ENCODE results near the gene U2AF2. TPM values are rescaled to one million over a fixed set of nuclear protein-coding genes. Genes with fewer than 3 reads are reported as not detected.

Gene U2AF2
- total and polyA plus RNA-seq, 2 experiments from 2014 or later = 16.1 to 99.6 TPM

- TF ChIP-seq EZH2 (IDR thresholded peaks at IDR 0.05; ENCODE audit: borderline replicate concordance) (no peak), EZH2phosphoT487 (IDR thresholded peaks at IDR 0.05; ENCODE audit: low read depth, severe bottlenecking, unreplicated experiment) (no peak), CTCF (IDR thresholded peaks at IDR 0.05; ENCODE audit: poor library complexity) (no peak)
Measured at GRCh38 chr19:55622242-55622969, 32.4 kb upstream of the U2AF2 start.

GRCh38 chr19:55623130-55623529, 31.7 kb upstream of the U2AF2 start:
- Histone ChIP-seq H3K79me2 (peaks cover 14% of the 10 kb centered on the region), H3K4me2 (peak overlapping the region; percentile 62), H3K9me3 (ENCODE audit: low read depth) (no peaks in the 10 kb centered on the region), H3K4me3 (no peak overlapping the region), H3K27ac (peak overlapping the region; percentile 33), H3K36me3 (replicated peaks; ENCODE audit: insufficient read depth, low read depth) (no peaks in the 10 kb centered on the region), H4K20me1 (ENCODE audit: insufficient read depth, poor library complexity, severe bottlenecking) (peaks cover 5% of the 10 kb centered on the region), H3K9me2 (replicated peaks; ENCODE audit: insufficient read depth) (no peaks in the 10 kb centered on the region), H3K4me1 (ENCODE audit: insufficient read depth) (peaks cover 4% of the 10 kb centered on the region), H2AFZ (no peak overlapping the region), H3K27me3 (no peaks in the 10 kb centered on the region)
- 97% methylated on average over 7 of the region's 7 CpGs for WGBS (ENCODE audit: low lambda C conversion rate, missing lambda C conversion rate)
- no peak for DNase-seq (ENCODE audit: low spot score)
- TF ChIP-seq EZH2phosphoT487 (IDR thresholded peaks at IDR 0.05; ENCODE audit: low read depth, severe bottlenecking, unreplicated experiment) (no peak), CTCF (IDR thresholded peaks at IDR 0.05; ENCODE audit: poor library complexity) (no peak), EZH2 (IDR thresholded peaks at IDR 0.05; ENCODE audit: borderline replicate concordance) (no peak)

More at GRCh38 chr19:55622242-55622969, 32.4 kb upstream of the U2AF2 start:
- H2AFZ ChIP-seq = no peak overlapping the region
- peaks cover 5% of the 10 kb centered on the region for H4K20me1 ChIP-seq (ENCODE audit: insufficient read depth, poor library complexity, severe bottlenecking)
- H3K79me2 ChIP-seq = peaks cover 14% of the 10 kb centered on the region
- H3K4me1 ChIP-seq (ENCODE audit: insufficient read depth) = peaks cover 4% of the 10 kb centered on the region
- WGBS (ENCODE audit: low lambda C conversion rate, missing lambda C conversion rate) = 96% methylated on average over 37 of the region's 40 CpGs
- H3K36me3 ChIP-seq (replicated peaks; ENCODE audit: insufficient read depth, low read depth) = no peaks in the 10 kb centered on the region
- H3K9me3 ChIP-seq (ENCODE audit: low read depth) = no peaks in the 10 kb centered on the region
- H3K4me2 ChIP-seq = no peak overlapping the region
- H3K27ac ChIP-seq = no peak overlapping the region
- no peaks in the 10 kb centered on the region for H3K27me3 ChIP-seq
- no peaks in the 10 kb centered on the region for H3K9me2 ChIP-seq (replicated peaks; ENCODE audit: insufficient read depth)
- no peak overlapping the region for H3K4me3 ChIP-seq
- DNase-seq (ENCODE audit: low spot score) = no peak

- H3K27me3 ChIP-seq = no peaks in the 10 kb centered on the region
- H3K9me2 ChIP-seq (replicated peaks; ENCODE audit: insufficient read depth) = no peaks in the 10 kb centered on the region
- no peak for TF ChIP-seq EZH2phosphoT487 (IDR thresholded peaks at IDR 0.05; ENCODE audit: low read depth, severe bottlenecking, unreplicated experiment)
- H3K9me3 ChIP-seq (ENCODE audit: low read depth) = no peaks in the 10 kb centered on the region
- H3K79me2 ChIP-seq = peaks cover 14% of the 10 kb centered on the region
- H3K4me3 ChIP-seq = peak overlapping the region; percentile 5
- peaks cover 5% of the 10 kb centered on the region for H4K20me1 ChIP-seq (ENCODE audit: insufficient read depth, poor library complexity, severe bottlenecking)
- H3K36me3 ChIP-seq (replicated peaks; ENCODE audit: insufficient read depth, low read depth) = no peaks in the 10 kb centered on the region
- H3K4me1 ChIP-seq (ENCODE audit: insufficient read depth) = peaks cover 4% of the 10 kb centered on the region
- H3K4me2 ChIP-seq = peak overlapping the region; percentile 62
- peak overlapping the region; percentile 33 for H3K27ac ChIP-seq
- H2AFZ ChIP-seq = no peak overlapping the region
- 85% methylated on average over 7 of the region's 7 CpGs for WGBS (ENCODE audit: low lambda C conversion rate, missing lambda C conversion rate)
- no peak for DNase-seq (ENCODE audit: low spot score)
Measured at GRCh38 chr19:55623561-55623960, 31.3 kb upstream of the U2AF2 start.

Measured in hepatocyte (in vitro differentiated cells).